Lower leg skin (tissue), 4 donors: Measurements from ENCODE around the gene OR11A1. TPM values are rescaled to one million over a fixed set of nuclear protein-coding genes. Genes with fewer than 3 reads are reported as not detected.

Experiments used
- DNase-seq, 2 donors: peaks; one replicate each; pipeline ENCODE4 v3.0.0-alpha.2; 2019; ENCODE audit warnings: low spot score in 2 of 2
- H3K4me3 ChIP-seq: fragments of 200-600 bp; sonication (generic); 2 replicates; pipeline ENCODE4 v1.5.1; 2017; ENCODE audit warnings: mild to moderate bottlenecking, low read depth; ENCODE audit not compliant: poor library complexity, severe bottlenecking
- CTCF ChIP-seq, 3 donors: fragments of 450-650 bp; IDR thresholded peaks; one replicate each; pipeline ENCODE4 v1.5.1; 2016; ENCODE audit warnings: antibody characterized with exemption in 3 of 3, mild to moderate bottlenecking in 3 of 3, moderate library complexity in 2 of 3
- POLR2A ChIP-seq, 2 donors: fragments of 450-650 bp; IDR thresholded peaks; one replicate each; pipeline ENCODE4 v1.6.1; 2016 to 2017; ENCODE audit warnings: antibody characterized with exemption in 2 of 2, mild to moderate bottlenecking in 1 of 2, moderate library complexity in 1 of 2
- WGBS, 2 donors: methylation state at CpG; one replicate each; pipeline ENCODE4 v1.1.5; 2018; 5-methylcytosine and 5-hydroxymethylcytosine counted together
- intact Hi-C: fragments of 100-400 bp; cut with DNase I; formaldehyde crosslinking; loops from one replicate; pipeline ENCODE4 v1.15.0; 2023; ENCODE audit warnings: low total_unique reads
- total RNA-seq, 4 donors: library from RNA; depleted of rRNA; stranded (reverse); fragments of >200 nt; gene quantifications; one replicate each; pipeline ENCODE4 v1.1.0, GENCODE V29; 2016

OR11A1 gene, protein sequence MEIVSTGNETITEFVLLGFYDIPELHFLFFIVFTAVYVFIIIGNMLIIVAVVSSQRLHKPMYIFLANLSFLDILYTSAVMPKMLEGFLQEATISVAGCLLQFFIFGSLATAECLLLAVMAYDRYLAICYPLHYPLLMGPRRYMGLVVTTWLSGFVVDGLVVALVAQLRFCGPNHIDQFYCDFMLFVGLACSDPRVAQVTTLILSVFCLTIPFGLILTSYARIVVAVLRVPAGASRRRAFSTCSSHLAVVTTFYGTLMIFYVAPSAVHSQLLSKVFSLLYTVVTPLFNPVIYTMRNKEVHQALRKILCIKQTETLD
- total RNA-seq = not detected

- H3K4me3 ChIP-seq = no peak within 1 kb of the TSS
- TF ChIP-seq CTCF (IDR thresholded peaks at IDR 0.05) (no peak), POLR2A (IDR thresholded peaks at IDR 0.05) (no peak)
- intact Hi-C loops = no loop called here
- 61 to 67% methylated on average over 2 of the region's 2 CpGs for WGBS, 2 donors
- DNase-seq = no peak
Observed at GRCh38 chr6:29456971-29457370, at the start of gene OR11A1, which contains the start of gene OR2H1. TSS of gene OR11A1 (minus strand) at chr6:29457071. CDS start at chr6:29427641, 29,430 bp downstream. TSS of gene OR2H1 (plus strand) at chr6:29457155. CDS start at chr6:29461770, 4,615 bp downstream.

GRCh38 chr6:29506446-29507067, 49.7 kb upstream of the OR11A1 start:
- TF ChIP-seq CTCF (IDR thresholded peaks at IDR 0.05) (no peak), POLR2A (IDR thresholded peaks at IDR 0.05) (no peak)
- H3K4me3 ChIP-seq = no peak overlapping the region
- 67 to 74% methylated on average over 11 of the region's 11 CpGs for WGBS, 2 donors
- DNase-seq = peak; percentile 7 to 74
- intact Hi-C loops = no loop called here

DNA sequence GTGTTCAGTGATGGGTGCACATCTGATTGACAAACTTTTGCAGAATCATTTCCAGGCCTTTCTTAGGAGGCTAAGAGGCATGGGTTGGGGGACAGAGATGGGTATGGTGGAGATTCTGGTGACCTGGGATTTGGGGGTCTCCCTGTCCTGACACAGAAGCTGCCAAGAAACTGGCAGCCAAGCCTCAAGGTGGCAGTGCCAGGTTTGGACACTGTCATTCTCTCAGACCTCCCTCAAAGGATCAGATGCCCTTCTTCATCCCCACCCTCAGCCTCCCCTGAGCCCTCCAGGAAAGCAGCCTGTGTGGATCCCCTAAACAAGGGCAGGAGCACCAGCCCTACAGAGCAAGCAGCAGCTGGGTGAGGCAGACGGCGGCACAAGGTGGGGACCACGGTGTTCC, 48.9 kb upstream of the OR11A1 start:
- 72 to 92% methylated on average over 2 to 3 of the region's 3 CpGs for WGBS, 2 donors
- intact Hi-C loops = no loop called here
- no peak for DNase-seq
- no peak for TF ChIP-seq POLR2A (IDR thresholded peaks at IDR 0.05)
- no peak for TF ChIP-seq CTCF (IDR thresholded peaks at IDR 0.05)
- H3K4me3 ChIP-seq = no peak overlapping the region

DNA sequence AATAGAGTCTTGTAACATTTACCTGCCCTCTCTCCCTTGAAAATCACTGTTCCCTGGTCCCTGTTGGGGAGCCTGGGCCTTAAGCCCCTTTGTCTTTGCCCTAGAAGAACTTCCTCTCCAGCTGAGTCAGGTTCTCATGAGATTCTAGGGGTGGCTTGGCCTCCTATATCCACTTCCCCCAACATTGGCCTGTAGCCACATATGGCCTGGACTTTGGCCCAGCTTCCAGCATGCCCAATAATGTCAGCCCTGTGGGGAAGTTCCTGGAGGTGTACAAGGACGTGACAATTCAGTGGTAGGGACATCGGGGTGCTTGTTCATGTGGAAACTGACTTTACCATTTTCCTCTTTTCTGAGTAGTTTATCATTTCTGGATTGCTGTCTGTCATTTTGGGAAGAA, 48.1 kb upstream of the OR11A1 start:
- no peak for DNase-seq

DNA sequence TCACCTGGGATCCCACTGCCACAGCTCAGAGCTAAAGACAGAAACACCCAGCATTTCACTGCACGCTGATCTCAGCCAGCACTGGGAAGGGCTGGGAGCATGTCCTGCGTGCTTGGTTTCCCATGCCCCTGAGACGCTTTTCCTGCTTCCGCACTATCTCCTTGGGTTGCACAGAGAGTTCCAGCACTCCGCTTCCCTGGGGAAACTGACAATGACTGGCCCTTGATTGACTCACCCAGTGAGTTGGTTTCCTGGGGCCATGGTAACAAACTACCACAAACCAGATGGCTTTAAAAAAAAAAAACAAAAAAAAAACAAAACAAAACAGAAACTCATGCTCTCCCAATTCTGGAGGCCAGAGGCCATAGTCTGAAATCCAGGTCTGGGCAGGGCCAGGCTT, 45.7 kb upstream of the OR11A1 start:
- intact Hi-C loops = no loop called here
- H3K4me3 ChIP-seq = no peak overlapping the region
- TF ChIP-seq CTCF (IDR thresholded peaks at IDR 0.05) = no peak
- TF ChIP-seq POLR2A (IDR thresholded peaks at IDR 0.05) = no peak
- no peak for DNase-seq
- WGBS, 2 donors = 76 to 88% methylated on average over 5 of the region's 5 CpGs

More for the DNA sequence above, 48.1 kb upstream of the OR11A1 start:
- H3K4me3 ChIP-seq = no peak overlapping the region
- WGBS, 2 donors = 74% methylated on average over 2 of the region's 2 CpGs
- TF ChIP-seq CTCF (IDR thresholded peaks at IDR 0.05) = no peak
- TF ChIP-seq POLR2A (IDR thresholded peaks at IDR 0.05) = no peak
- intact Hi-C loops = no loop called here
